T-helper 1 cell treated with Interleukin-12 subunit alpha and Interleukin-12 subunit beta and Interleukin-4 antibody, amounts not matched to agents 30 μg/mL and 1 μg/mL, for 36 hours (primary cell): ENCODE results near the gene TRMO.

Source experiments
- H3K27ac Mint-ChIP-seq: one replicate; pipeline ENCODE4 v1.8.0; 2021; ENCODE audit warnings: mild to moderate bottlenecking, mixed read lengths
- H3K27me3 Mint-ChIP-seq: one replicate; pipeline ENCODE4 v1.8.0; 2021; ENCODE audit warnings: low read depth, mixed read lengths
- H3K36me3 Mint-ChIP-seq: one replicate; pipeline ENCODE4 v1.8.0; 2021; ENCODE audit warnings: low read depth, mixed read lengths
- H3K4me1 Mint-ChIP-seq: one replicate; pipeline ENCODE4 v1.8.0; 2021; ENCODE audit warnings: low read depth, mixed read lengths
- H3K4me3 Mint-ChIP-seq: one replicate; pipeline ENCODE4 v1.8.0; 2021; ENCODE audit warnings: mild to moderate bottlenecking, moderate library complexity, mixed read lengths
- H3K9me3 Mint-ChIP-seq: one replicate; pipeline ENCODE4 v1.8.0; 2021; ENCODE audit warnings: mixed read lengths

Gene TRMO

GRCh38 chr9:97854696-97855485 is 67.4 kb downstream of the TRMO start:
- Mint-ChIP-seq H3K4me3 (no peak overlapping the region), H3K27me3 (peaks cover 88% of the 10 kb centered on the region), H3K27ac (no peak overlapping the region), H3K9me3 (no peaks in the 10 kb centered on the region), H3K36me3 (no peaks in the 10 kb centered on the region), H3K4me1 (peaks cover 12% of the 10 kb centered on the region)
